Caco-2 (cell line): ENCODE measurements around the gene SMTN. TPM values are rescaled to one million over a fixed set of nuclear protein-coding genes. Genes with fewer than 3 reads are reported as not detected.

Source experiments
- BruUV-seq: library from RNA; stranded (reverse); fragments of 400-500 nt; replicated peaks from 2 replicates; lab custom pipeline; 2021; lab: Mats Ljungman, UMichigan
- CTCF ChIA-PET: fragments of 300-600 bp; sonication (Branson Sonifier 250); formaldehyde crosslinking; loops from one replicate; lab custom pipeline; 2022; ENCODE audit warnings: antibody characterized with exemption; lab: Charles Lee
- POLR2A ChIA-PET: fragments of 300-600 bp; sonication (Branson Sonifier 250); formaldehyde crosslinking; loops from one replicate; lab custom pipeline; 2022; ENCODE audit warnings: antibody characterized with exemption; lab: Charles Lee
- DNase-seq, 2 experiments: peaks; one replicate each; pipeline versions ENCODE4 v3.0.0 to v3.0.0-alpha.2; 2020 to 2022
- H3K27me3 ChIP-seq: replicated peaks from 2 replicates; pipeline ENCODE4 v1.6.0; 2011; ENCODE audit warnings: low read length; ENCODE audit not compliant: control insufficient read depth, insufficient read depth
- H3K36me3 ChIP-seq: 2 replicates; pipeline ENCODE4 v1.5.1; 2011; ENCODE audit warnings: low read length; ENCODE audit not compliant: control insufficient read depth, insufficient read depth
- H3K4me1 ChIP-seq: fragments of 250-450 bp; sonication (Bioruptor Pico); 2 replicates; pipeline ENCODE4 v1.5.1; 2020; ENCODE audit warnings: mild to moderate bottlenecking
- H3K4me3 ChIP-seq: 2 replicates; pipeline ENCODE4 v1.5.1; 2011; ENCODE audit warnings: low read depth, mild to moderate bottlenecking, control low read depth, low read length
- H3K9me3 ChIP-seq: fragments of 250-450 bp; sonication (Bioruptor Pico); 2 replicates; pipeline ENCODE4 v1.5.1; 2020; ENCODE audit warnings: mild to moderate bottlenecking, moderate library complexity
- H3K27ac Mint-ChIP-seq: one replicate; pipeline ENCODE4 v1.8.0; 2022; ENCODE audit warnings: mixed read lengths; ENCODE audit not compliant: unreplicated experiment
- H3K27me3 Mint-ChIP-seq: one replicate; pipeline ENCODE4 v1.8.0; 2022; ENCODE audit warnings: mixed read lengths; ENCODE audit not compliant: insufficient read depth, unreplicated experiment
- H3K36me3 Mint-ChIP-seq: one replicate; pipeline ENCODE4 v1.8.0; 2022; ENCODE audit warnings: mild to moderate bottlenecking, mixed read lengths; ENCODE audit not compliant: insufficient read depth, unreplicated experiment
- H3K4me1 Mint-ChIP-seq: one replicate; pipeline ENCODE4 v1.8.0; 2022; ENCODE audit warnings: low read depth, mixed read lengths; ENCODE audit not compliant: unreplicated experiment
- H3K4me3 Mint-ChIP-seq: one replicate; pipeline ENCODE4 v1.8.0; 2022; ENCODE audit warnings: mild to moderate bottlenecking, moderate library complexity, mixed read lengths; ENCODE audit not compliant: unreplicated experiment
- H3K9me3 Mint-ChIP-seq: one replicate; pipeline ENCODE4 v1.8.0; 2022; ENCODE audit warnings: mixed read lengths; ENCODE audit not compliant: unreplicated experiment
- intact Hi-C: fragments of 100-400 bp; cut with micrococcal nuclease; formaldehyde crosslinking; loops from one replicate; pipeline ENCODE4 v1.10.0; 2022; ENCODE audit not compliant: unreplicated experiment
- total RNA-seq: library from RNA; stranded (reverse); gene quantifications from 2 replicates; pipeline ENCODE4 v1.2.3, GENCODE V29; 2022
- TF ChIP-seq, protein P1 (sequence below), 2 experiments: fragments of 200-600 bp in 1 of 2; IDR thresholded peaks; 1 replicate in 1 of 2; 2 replicates in 1 of 2; pipeline versions ENCODE4 v1.5.1 to v1.8.0; 2011 to 2022; ENCODE audit warnings: antibody characterized with exemption in 1 of 2, control low read depth in 1 of 2, inconsistent platforms in 1 of 2, low read depth in 1 of 2, low read length in 1 of 2, mild to moderate bottlenecking in 1 of 2, moderate library complexity in 1 of 2; ENCODE audit not compliant: insufficient read depth in 1 of 2, severe bottlenecking in 1 of 2, unreplicated experiment in 1 of 2

The SMTN gene
- total RNA-seq, 1 experiment from 2014 or later = 71.0 TPM

DNA sequence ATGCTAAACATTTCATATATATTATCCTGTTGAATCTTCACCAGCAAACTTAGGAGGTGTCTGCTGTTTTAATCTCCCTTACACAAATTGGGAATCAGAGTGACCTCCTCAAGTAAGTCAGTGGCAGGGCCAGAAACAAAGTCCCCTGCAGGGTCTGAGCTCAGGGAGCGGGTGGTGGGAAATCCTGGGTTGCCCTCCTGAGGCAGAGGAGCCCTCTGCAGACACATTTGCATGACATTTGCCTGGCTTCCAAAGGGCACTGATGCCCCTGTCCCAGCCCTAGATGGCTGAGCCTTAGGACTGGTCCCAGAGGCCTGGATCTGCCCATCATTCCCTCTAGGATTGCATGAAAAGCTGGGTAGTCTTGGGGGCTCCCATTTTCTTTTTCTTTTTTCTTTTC, 39.5 kb downstream of the SMTN start:
- no peak for DNase-seq
- H3K4me1 Mint-ChIP-seq = peaks cover 6% of the 10 kb centered on the region
- no peaks in the 10 kb centered on the region for H3K36me3 ChIP-seq
- peaks cover 8% of the 10 kb centered on the region for H3K4me1 ChIP-seq
- TF ChIP-seq, protein P1, sequence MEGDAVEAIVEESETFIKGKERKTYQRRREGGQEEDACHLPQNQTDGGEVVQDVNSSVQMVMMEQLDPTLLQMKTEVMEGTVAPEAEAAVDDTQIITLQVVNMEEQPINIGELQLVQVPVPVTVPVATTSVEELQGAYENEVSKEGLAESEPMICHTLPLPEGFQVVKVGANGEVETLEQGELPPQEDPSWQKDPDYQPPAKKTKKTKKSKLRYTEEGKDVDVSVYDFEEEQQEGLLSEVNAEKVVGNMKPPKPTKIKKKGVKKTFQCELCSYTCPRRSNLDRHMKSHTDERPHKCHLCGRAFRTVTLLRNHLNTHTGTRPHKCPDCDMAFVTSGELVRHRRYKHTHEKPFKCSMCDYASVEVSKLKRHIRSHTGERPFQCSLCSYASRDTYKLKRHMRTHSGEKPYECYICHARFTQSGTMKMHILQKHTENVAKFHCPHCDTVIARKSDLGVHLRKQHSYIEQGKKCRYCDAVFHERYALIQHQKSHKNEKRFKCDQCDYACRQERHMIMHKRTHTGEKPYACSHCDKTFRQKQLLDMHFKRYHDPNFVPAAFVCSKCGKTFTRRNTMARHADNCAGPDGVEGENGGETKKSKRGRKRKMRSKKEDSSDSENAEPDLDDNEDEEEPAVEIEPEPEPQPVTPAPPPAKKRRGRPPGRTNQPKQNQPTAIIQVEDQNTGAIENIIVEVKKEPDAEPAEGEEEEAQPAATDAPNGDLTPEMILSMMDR (IDR thresholded peaks at IDR 0.05; ENCODE audit: insufficient read depth in 1 of 2, low read depth in 1 of 2, low read length in 1 of 2, severe bottlenecking in 1 of 2, unreplicated experiment in 1 of 2) = no peak
- CTCF ChIA-PET = interaction anchor here (0.7 kb wide), 1 partner anchor 151 kb away, joined by 4 read pairs; no protein-coding TSS in a partner anchor
- H3K27ac Mint-ChIP-seq = no peak overlapping the region
- no peaks in the 10 kb centered on the region for H3K27me3 ChIP-seq
- POLR2A ChIA-PET = no interaction called here
- no peak overlapping the region for H3K4me3 ChIP-seq
- intact Hi-C loops = no loop called here
- H3K4me3 Mint-ChIP-seq = no peak overlapping the region
- no peaks in the 10 kb centered on the region for H3K27me3 Mint-ChIP-seq
- no peaks in the 10 kb centered on the region for H3K36me3 Mint-ChIP-seq
- BruUV-seq = no TSS peak
- H3K9me3 Mint-ChIP-seq = no peaks in the 10 kb centered on the region
- H3K9me3 ChIP-seq = no peaks in the 10 kb centered on the region

DNA sequence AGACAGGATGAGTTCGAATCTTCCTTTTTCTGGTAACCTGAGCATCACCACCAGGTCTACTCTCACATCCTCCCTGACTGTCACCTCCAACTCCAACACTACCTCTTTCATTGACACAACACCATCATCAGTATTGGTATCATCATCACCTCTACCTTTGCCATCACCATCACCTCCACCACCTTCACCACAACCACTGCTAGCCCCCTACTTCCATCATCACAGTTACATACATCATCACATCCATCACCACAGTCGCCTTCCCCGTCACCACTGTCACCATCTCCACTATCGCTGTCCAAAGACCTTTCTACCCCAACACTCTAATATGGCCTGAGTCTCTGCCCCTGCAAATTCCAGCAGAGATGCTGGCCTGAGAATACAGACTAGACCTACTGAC, 40.3 kb downstream of the SMTN start:
- no peak for DNase-seq
- Mint-ChIP-seq H3K27ac (no peak overlapping the region), H3K4me1 (peaks cover 6% of the 10 kb centered on the region), H3K9me3 (no peaks in the 10 kb centered on the region), H3K27me3 (no peaks in the 10 kb centered on the region), H3K36me3 (no peaks in the 10 kb centered on the region), H3K4me3 (no peak overlapping the region)
- Histone ChIP-seq H3K36me3 (no peaks in the 10 kb centered on the region), H3K9me3 (no peaks in the 10 kb centered on the region), H3K27me3 (no peaks in the 10 kb centered on the region), H3K4me1 (peaks cover 8% of the 10 kb centered on the region), H3K4me3 (no peak overlapping the region)
- BruUV-seq = no TSS peak
- TF ChIP-seq, protein P1 (IDR thresholded peaks at IDR 0.05; ENCODE audit: insufficient read depth in 1 of 2, low read depth in 1 of 2, low read length in 1 of 2, severe bottlenecking in 1 of 2, unreplicated experiment in 1 of 2) = no peak
- POLR2A ChIA-PET = no interaction called here
- CTCF ChIA-PET = no interaction called here
- intact Hi-C loops = no loop called here

DNA sequence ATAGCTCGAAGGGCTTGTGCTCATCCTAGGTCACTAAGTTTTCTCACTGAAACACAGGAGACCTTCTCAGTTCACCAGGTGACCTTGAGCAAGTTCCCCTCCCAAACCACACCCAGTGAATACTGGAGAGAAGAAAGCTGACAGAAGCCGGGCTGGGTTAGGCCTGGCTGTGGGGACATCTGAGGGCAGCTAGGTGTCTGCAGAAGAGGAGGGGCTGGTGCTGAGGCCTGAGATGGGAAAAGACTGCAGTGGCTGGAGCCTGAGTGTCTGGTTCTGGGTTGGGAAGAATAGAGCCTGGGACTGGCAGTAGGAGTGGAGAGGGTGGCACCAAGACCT, 41.0 kb downstream of the SMTN start:
- ChIA-PET CTCF (no interaction called here), POLR2A (no interaction called here)
- intact Hi-C loops = no loop called here
- Histone ChIP-seq H3K9me3 (no peaks in the 10 kb centered on the region), H3K27me3 (no peaks in the 10 kb centered on the region), H3K36me3 (no peaks in the 10 kb centered on the region), H3K4me3 (no peak overlapping the region), H3K4me1 (peaks cover 8% of the 10 kb centered on the region)
- Mint-ChIP-seq H3K4me1 (peaks cover 6% of the 10 kb centered on the region), H3K36me3 (no peaks in the 10 kb centered on the region), H3K4me3 (peak overlapping the region; percentile 70), H3K27ac (peak overlapping the region; percentile 20), H3K27me3 (no peaks in the 10 kb centered on the region), H3K9me3 (no peaks in the 10 kb centered on the region)
- no TSS peak for BruUV-seq
- no peak for DNase-seq
- TF ChIP-seq, protein P1 (IDR thresholded peaks at IDR 0.05; ENCODE audit: insufficient read depth in 1 of 2, low read depth in 1 of 2, low read length in 1 of 2, severe bottlenecking in 1 of 2, unreplicated experiment in 1 of 2) = no peak
